Ureter (tissue), 1 donor: Measurements from ENCODE around the gene EYS. TPM values are rescaled to one million over a fixed set of nuclear protein-coding genes. Genes with fewer than 3 reads are reported as not detected.

Source experiments
- DNase-seq: peaks from one replicate; pipeline ENCODE4 v3.0.0-alpha.2; 2020; ENCODE audit warnings: low spot score
- total RNA-seq: library from RNA; stranded (reverse); gene quantifications from one replicate; pipeline ENCODE4 v1.2.4, GENCODE V29; 2023
- donor health status: DM: yes; HTN: yes; CAD: no.

The EYS gene
- total RNA-seq, 1 donor from 2014 or later, result not detected

- DNase-seq, result no peak
These were observed 1563.9 kb downstream of the EYS start for GRCh38 chr6:64143101-64143500.

- DNase-seq, result no peak
These were observed 1565.3 kb downstream of the EYS start for GRCh38 chr6:64141680-64142079.

GRCh38 chr6:64128301-64129024, 1578.6 kb downstream of the EYS start:
- DNase-seq, result no peak

- no peak for DNase-seq
These were observed 1583.0 kb downstream of the EYS start for GRCh38 chr6:64123761-64124633.

- DNase-seq, result no peak
These were observed 1584.2 kb downstream of the EYS start for GRCh38 chr6:64122712-64123375.

GRCh38 chr6:64121011-64121565, 1585.9 kb downstream of the EYS start:
- DNase-seq, result no peak

- DNase-seq, result no peak
These were observed 1593.3 kb downstream of the EYS start for GRCh38 chr6:64113704-64114103.

GRCh38 chr6:64104051-64104450, 1603.0 kb downstream of the EYS start:
- no peak for DNase-seq

- DNase-seq, result no peak
These were observed 1603.5 kb downstream of the EYS start for GRCh38 chr6:64103480-64103879.

GRCh38 chr6:64100702-64101303, 1606.2 kb downstream of the EYS start:
- DNase-seq, result no peak

- no peak for DNase-seq
These were observed 1616.7 kb downstream of the EYS start for GRCh38 chr6:64090352-64090751.

- DNase-seq, result no peak
These were observed 1621.9 kb downstream of the EYS start for GRCh38 chr6:64085126-64085525.

- no peak for DNase-seq
These were observed 1622.8 kb downstream of the EYS start for GRCh38 chr6:64084185-64084663.

- no peak for DNase-seq
These were observed 1623.8 kb downstream of the EYS start for GRCh38 chr6:64083261-64083660.

GRCh38 chr6:64081453-64081852, 1625.6 kb downstream of the EYS start:
- no peak for DNase-seq

- no peak for DNase-seq
These were observed 1632.0 kb downstream of the EYS start for GRCh38 chr6:64074981-64075380.

- DNase-seq, result no peak
These were observed 1634.3 kb downstream of the EYS start for GRCh38 chr6:64072686-64073085.

GRCh38 chr6:64064919-64065318, 1642.1 kb downstream of the EYS start:
- no peak for DNase-seq

- DNase-seq, result no peak
These were observed 1643.9 kb downstream of the EYS start for GRCh38 chr6:64062960-64063683.

- DNase-seq, result no peak
These were observed 1652.2 kb downstream of the EYS start for GRCh38 chr6:64054861-64055260.

GRCh38 chr6:64050590-64050989, 1656.4 kb downstream of the EYS start:
- no peak for DNase-seq
